Measurements from ENCODE around the gene CSK. TPM values are rescaled to one million over a fixed set of nuclear protein-coding genes. Genes with fewer than 3 reads are reported as not detected.
"Not testable (repeated sequence)": the region's sequence is repeated elsewhere in the genome, so short reads cannot be mapped to it uniquely, and the experiment has no call there.

The CSK gene
- total RNA-seq, 1 experiment from 2014 or later = 28.3 TPM

DNA sequence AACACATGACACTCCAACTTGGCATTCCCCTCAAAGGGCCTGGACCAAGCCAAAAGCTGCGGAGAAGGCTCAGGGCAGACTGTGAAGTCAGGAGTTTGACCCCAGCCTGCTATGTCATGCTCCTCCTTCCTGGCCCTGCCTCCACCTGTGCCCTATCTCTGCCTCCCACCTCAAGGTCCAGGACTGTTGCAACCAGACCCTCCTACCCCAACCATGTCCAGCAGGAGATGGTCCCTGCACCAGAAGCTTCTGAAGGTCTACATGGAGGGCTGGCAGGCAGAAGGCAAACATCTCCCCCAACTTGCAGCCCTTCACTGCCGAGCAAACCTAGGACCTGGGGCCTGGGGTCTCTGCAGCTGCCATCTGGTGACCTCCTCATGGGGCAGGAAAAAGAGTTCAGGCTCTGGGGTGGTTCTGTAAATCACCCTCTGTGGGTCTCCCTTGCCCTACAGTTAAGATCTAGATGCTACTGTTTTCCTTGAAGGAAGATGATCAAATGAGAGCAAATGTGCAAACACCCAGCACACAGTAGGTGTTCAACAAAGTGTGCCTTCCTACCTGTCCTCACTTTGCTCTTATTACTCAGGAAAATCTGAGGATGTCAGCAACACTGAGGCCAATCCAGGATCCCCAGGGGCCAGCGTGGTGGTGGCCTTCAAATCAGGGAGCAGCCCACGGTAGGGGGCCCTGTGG is 11.5 kb upstream of the CSK start:
- no peak for DNase-seq (ENCODE audit: low spot score)

DNA sequence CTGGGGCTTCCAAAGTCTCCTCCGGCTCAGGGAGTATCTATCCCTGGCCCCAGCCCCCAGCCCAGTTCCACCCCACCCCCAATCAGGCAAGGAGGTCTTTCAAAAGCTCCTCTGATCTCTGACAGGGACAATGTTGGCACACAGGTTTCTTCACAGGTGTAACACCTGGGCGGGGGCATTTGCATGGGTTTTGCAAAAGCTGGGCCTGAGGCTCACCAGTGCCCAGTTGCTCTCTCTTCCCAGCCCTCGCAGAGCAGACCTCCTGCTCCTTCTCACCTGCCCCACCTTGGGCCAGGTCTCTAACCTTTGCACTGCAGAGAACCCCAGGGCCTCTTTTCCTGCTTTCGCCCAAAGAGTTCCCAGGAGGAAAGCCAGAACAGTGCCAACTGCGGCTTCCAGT is 8.6 kb upstream of the CSK start:
- no peak for DNase-seq (ENCODE audit: low spot score)

DNA sequence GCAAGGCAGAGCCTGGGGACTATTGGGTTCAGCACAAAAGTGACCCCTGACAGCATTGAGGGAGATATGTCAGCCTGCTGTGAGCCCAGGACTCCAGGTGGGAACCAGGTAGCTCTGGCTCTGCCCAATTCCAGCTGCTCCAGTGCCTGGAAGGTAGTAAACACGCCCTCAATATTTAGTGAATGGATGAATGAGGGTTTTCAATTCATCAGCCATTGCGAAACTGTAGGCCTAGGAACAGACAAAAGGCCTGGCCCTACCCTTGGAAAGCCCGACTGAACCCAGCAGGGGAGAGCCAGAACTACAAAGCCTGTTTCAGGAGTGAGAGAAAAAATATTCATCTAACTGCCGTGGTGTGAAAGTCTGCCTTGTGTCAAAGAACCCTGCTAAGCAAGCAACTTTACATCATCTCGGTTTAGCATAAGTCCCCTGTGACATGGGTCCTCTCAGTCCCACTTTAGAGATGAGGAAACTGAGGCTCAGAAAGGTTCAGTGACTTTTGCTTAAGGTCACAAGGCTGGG is 8.1 kb upstream of the CSK start:
- no peak for DNase-seq (ENCODE audit: low spot score)

DNA sequence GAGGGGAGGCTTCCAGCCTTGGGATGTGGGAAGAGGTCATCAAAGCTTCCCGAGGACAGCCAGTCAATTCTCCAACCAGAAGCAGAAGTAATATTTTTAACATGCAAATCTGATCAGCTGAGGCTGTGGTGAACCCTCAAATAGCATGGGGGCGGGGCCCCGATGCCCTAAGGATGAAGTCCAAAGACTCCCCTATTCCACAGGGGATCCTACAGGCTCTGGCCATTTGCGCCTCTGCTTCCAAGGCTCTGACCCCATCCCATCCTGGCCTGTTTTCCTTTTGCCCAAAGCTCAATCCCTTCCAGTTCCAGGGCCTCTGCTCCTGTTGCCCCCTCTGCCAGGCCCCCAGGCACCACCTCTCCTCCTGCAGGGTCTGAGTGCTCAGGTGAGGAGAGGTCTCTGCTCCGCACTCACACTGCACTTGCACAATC is 6.7 kb upstream of the CSK start:
- DNase-seq (ENCODE audit: low spot score) = no peak

DNA sequence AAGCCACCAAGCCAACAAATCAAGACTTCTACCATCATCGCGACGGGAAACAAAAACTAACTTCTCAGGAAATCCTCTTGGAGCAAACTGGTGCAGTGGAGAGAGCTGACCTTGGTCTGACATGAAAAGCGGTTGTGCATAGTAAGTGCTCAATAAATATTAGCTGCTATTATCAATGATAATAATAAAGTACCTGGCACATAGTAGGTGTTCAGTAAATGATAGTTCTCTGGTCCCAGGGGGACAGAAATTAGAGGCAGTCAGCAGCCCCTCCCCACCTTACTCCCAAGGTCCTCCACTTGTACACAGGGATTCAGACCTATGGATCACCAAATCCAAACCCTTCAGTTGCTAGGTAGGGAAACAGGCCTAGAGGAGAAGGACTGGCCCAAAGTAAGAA is 6.0 kb upstream of the CSK start:
- DNase-seq (ENCODE audit: low spot score) = no peak

DNA sequence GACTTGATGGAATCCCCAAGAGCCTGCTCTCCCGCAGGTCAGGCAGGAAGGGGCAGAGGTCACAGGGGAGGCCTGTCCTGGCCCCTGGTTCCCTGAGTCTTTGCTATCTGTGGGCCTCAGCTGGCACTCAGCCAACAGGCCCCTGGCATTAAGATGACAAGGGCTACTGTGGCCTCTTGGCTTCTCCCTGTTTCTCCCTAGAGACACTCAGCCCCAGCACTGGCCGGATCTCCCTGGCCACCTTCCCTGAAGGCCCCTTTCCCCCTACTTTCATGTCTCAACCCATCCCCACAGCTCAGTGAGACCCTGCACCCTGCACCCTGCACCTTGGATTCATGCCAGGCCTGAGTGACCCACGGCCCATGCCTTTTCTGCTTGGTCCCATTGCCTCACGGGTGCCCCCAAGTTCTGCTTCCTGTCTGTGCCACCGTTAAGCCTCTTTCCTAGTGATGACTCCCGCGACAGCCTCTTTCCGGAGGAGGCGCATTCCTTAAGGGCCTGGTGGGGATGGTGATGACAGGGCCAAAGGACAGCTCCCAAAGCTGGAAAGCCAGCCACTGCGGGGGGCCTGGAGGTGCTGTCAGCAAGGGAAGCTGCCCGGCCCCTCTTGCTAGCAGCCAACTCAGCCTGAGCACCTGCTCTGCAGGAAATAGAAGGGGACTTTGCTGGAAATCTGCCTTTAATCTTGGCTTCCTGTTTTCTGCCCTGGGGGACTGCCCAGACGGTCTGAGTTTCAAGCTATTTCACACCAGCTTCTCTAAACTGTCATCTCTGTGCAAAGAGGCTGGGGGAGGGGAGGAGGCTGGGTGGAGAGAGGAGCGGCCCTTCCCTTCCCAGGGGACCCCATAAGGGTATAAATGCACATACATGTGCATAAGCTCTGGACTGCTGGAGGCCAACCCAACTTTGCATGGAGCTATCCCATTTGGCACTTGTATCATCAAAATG is 4.8 kb upstream of the CSK start:
- no peak for DNase-seq (ENCODE audit: low spot score)

DNA sequence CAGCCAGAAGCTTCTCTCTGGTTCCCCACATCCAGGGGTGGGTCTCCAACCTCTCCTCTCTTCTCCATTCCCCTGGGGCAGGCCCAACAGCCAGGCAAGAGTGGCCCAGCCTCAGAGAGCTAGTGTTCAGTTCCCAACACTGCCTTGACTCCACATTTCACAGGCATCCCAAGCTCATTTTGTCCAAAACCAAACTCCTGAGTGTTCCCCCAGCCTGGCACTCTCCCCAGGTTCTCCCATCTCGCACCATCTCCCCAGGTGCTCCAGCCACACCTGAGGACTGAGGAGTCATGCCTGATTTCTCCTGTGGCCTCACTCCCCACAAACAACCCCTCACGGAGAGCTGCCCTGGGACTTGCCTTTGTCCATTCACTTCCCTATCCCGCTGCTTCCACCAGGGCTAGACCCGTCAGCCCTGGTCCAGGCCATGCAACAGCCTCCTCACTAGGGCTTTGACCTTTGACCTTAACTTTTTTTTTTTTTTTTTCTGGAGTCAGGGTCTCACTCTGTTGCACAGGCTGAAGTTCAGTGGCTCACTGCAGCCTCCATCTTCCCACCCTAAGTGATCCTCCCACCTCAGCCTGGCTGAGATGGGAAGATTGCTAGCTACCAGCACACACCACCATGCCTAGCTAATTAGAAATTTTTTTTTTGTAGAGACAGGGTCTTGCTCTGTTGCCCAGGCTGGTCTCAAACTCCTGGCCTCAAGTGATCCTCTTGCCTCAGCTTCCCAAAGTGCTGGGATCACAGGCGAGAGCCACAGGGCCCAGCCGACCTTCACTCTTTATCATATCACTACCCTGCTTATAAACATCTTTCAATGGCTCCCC is 3.9 kb upstream of the CSK start:
- no peak for DNase-seq (ENCODE audit: low spot score)

DNA sequence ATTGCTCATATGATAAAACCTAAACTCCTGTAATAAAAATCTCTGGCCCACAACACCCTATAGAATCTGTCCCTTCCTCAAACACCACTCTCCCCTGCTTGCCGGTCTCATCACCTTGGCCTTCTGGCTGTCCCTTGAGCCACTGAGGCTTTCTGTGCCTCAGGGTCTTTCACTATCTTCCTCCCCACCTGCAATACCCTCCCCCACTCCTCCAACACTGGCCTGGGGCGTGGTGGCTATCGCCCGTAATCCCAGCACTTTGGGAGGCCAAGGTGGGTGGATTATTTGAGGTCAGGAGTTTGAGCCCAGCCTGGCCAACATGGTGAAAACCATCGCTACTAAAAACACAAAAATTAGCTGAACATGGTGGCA is 3.3 kb upstream of the CSK start:
- no peak for DNase-seq (ENCODE audit: low spot score)

DNA sequence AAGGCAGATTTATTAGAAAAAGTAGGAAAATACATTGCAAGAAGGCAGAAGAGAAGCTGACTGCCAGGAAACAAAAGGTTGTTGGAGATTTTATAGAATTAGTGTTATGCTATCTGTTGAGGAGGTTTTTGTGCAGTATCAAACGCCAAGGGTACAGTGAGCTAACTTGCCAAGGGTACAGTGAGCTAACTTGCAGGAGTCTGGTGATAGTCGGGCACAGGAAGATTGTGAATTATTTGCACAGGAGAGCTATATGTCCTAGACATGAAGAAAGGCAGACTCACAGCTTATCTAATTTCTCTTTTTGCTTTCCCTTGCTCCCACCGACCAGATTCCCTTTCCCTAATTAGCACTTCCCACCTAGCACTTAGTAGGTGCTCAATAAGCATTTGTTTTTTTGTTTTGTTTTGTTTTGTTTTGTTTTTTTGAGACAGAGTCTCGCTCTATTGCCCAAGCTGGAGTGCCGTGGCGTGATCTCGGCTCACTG is 2.7 kb upstream of the CSK start:
- no peak for DNase-seq (ENCODE audit: low spot score)

DNA sequence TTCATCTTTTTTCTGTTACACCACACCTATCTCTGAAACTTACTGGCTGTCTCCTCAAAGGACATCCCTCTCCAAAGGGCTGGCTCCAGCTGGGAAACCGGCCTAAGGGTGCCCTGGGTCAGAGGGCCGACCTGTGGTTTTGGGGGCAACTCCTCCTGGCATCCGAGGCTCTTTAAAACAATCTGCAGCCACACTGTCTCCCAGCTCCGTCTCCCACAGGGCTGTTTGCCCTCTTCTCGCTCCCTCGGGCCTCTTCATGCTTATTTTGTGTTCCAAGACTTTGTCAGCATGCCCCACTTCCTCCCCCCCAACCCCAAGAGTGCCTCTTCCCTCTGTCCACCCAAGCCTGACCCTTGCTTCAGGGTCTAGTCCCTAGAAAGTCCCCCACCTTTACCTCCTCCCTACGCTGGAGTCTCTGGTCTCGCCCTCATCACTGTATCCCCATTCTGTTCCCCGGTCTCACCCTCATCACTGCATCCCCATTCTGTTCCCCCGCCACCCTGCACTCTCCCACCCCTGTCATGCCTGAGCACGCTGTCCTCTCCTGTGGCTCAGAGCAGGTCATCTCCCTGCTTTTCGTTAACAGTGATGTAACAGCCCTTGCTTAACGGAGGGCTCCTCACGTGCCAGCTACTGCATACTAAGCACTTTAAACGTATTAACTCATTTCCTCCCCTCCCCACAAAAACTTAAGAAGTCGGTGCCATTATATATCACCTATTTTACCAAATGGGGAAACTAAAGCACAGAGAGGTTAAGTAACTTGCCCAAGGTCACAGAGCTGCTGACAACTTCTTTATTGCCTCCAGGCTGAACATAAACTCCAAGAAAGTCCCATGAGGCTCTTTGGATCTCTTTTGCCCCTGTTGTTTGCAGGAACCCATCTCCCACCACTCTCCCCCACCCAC is 1.1 kb upstream of the CSK start:
- no peak for DNase-seq (ENCODE audit: low spot score)

DNA sequence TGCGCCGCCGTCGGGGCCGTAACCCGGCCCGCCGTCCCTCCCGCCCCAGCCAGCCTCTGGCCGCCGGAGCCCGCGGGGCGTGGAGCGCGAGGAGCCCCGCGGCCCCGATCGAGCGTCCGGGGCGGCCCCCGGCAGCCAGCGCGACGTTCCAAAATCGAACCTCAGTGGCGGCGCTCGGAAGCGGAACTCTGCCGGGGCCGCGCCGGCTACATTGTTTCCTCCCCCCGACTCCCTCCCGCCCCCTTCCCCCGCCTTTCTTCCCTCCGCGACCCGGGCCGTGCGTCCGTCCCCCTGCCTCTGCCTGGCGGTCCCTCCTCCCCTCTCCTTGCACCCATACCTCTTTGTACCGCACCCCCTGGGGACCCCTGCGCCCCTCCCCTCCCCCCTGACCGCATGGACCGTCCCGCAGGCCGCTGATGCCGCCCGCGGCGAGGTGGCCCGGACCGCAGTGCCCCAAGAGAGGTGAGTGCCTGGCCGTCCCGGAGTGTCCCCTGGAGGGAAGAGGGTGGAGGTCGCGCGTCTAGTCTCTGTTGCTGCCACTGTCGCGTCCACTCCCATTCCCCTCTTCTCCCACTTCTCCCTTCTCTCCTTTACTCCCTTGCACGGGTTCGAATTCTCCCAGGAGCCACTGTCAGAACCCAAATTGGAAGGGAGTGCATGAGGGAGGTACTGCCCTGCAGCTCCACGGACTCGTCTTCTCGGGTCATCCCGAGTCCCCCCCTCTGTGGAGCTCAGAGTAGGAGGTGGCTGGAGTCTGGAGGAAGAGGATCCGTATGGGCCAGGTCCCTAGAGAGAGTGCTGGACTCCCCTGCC is 585 bp downstream of the CSK start:
- DNase-seq (ENCODE audit: low spot score) = no peak

DNA sequence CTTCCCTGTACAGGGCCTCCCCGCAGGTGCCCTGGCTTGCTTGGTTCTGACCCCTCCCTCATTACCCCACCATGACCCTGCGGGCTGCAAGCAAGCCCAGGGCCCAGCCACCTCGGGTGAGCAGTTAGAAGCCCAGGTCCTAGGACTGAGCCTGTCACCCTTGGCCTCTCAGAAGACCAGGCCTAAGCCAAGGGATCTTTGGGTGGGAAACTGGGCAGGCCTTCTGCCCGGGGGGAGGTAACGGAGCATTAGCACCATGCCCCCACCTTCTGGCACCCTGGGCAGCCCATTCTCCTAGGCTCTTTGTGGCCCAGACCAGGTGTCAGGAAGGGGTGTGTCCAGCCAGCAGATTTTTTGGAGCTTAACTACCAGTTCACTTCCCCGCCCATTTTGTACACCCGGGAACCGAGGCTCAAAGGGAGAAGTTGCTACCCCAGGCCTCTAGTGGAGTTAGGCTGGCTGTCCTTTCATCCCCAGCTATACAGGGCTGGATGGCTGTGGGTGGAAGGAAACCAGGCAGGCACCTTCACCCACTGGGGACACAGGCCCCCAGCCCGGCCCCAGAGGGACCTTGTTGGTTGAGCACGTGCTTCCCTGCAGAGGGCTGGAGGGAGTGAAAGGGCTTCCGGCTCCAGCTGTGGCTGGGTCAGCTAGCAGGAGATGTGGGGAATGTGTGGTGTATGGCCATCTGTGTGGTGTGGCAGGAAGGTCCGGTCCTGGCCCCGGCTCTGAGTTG is 1.4 kb downstream of the CSK start:
- DNase-seq (ENCODE audit: low spot score) = no peak

DNA sequence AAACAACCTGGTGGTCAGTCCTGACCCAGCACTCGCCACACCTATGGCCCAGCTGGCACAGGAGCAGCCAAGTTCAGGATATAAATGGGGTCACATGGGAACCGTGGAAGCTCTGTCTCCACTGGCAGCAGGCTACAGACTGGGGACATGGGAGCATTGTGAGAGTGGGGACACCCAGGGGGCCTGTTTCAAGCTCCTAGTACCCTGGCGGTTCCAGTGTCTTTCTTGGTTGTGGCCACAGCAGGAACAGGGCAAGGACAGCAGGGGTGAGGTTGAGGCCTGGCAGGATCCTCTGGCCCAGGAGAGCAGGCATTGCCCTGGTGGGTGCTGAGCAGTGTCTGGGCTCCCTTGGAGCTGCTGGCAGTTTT is 1.9 kb downstream of the CSK start:
- DNase-seq (ENCODE audit: low spot score) = no peak

DNA sequence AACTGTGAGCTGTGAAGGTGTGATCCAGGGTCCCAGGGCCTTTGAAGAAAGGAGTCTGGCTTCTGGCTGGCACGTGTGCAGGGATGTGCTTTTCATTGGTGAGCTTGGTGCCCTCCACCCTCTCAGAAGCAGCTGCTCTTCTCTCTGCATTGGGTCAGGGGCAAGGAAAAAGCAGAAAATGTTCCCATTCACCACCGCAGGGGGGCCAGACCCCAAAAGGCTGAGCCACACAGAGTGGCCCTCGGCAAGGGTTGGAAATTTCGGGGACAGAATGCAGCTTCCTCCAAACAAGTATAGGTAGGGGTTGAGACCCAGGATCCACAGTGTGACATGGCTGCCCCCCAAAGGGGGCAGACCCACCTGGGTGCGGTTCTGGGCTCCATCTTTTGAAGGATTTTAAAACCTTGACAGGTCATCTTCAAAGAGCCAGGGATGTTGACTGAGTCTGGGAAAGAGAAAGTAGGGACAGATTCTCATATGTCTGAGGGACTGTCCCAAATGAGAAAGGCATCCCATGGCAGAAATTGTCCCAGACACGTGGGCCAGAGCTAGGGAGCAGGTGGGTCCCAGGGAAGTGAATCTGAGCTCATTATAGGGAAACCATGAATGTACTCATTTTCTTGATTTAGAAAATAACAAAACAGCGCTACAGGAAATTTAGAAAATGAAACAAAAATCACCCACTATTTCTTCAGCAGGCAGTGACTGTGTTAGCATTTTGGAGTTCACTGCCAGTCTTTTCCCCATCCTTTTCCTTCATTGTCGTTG is 2.7 kb downstream of the CSK start:
- DNase-seq (ENCODE audit: low spot score) = no peak

DNA sequence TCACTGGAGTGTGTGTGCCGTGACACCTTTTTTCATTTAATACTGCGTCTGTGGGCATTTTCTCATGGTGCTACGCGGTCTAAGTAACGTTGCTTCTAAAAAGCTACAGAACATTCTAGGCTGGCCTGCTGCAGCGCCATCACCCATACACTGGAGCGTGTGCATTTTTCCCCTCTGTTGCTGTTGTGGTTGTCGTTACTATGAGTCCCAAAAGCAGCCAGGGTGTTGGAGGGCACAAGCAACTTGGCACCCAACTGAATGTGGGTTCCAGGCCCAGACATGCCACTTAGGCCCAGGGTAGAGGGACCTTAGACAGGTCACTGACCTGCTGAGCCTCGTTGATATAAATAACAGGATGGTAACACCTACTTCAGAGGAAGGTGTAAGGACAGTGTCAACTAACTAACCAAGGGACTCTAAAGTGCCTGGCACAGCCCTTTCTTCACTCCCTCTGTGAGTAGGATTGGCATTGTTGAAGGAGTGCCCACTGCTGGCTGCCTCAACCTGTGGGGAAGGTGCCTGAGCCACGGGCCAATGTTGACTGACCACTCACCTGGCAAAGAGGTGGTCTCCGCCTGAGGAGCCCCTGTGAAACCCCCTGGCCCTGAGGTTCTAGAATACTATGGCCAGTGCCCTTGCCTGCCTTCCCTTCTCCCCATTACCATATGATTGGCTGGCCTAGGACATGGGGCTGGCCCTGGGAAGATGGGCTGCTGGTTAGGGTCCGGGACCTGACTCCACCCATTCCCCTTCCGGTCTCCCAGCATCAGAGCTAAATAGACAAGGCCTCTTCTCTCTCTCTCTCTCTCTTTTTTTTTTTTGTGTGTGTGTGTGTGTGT is 3.5 kb downstream of the CSK start:
- DNase-seq (ENCODE audit: low spot score) = no peak

DNA sequence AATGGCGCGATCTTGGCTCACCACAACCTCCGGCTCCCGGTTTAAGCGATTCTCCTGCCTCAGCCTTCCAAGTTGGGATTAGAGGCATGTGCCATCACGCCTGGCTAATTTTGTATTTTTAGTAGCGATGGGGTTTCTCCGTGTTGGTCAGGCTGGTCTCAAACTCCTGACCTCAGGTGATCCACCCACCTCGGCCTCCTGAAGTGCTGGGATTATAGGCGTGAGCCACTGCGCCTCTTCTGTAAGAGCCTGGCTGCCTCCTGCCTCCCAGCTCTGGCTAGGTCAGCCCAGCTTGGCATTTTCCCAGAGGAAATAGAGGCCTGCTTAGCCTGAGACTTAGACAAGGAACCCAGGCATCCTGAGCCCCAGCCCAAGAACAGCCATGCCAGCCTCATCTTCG is 4.2 kb downstream of the CSK start:
- DNase-seq (ENCODE audit: low spot score) = not testable (repeated sequence)

DNA sequence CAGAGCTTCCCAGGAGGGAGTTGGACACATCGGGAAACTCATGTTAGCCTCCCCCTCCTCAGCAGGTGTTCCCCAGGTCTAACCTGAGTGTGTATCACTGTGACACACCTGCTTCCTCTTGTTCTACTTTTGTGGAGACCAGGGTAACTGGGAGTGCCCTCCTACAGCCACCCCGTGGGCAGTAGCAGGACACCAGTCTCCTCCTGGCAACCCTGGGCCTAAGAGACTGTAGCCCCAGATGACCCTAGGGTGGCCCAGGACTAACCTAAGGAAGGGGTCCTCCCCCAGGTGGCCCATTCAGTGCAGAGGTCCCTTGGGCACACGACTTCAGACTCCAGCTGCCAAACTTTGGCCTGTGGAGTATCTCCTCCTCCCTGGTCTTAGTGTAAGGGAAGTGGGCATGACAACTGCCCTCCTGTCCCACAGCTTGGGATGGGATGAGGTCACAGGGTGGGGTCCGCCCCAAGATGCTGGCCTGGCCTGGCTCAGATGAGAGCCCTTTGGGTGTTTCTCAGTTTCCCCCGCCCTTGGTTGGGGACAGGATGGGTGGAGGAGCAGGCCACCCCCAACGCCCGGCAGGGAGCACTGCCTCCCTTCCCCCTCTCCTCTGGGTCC is 4.8 kb downstream of the CSK start:
- DNase-seq (ENCODE audit: low spot score) = no peak
